HepG2 (cell line): ENCODE data around the gene SH3PXD2A. TPM values are rescaled to one million over a fixed set of nuclear protein-coding genes. Genes with fewer than 3 reads are reported as not detected.

Experiments used
- ATAC-seq: fragments of 200-7000 bp; cut with Tn5 transposase; 3 replicates; pipeline ENCODE4 v1.9.1; 2020; ENCODE audit warnings: mild to moderate bottlenecking, moderate library complexity
- BruUV-seq: library from RNA; stranded (reverse); fragments of 400-500 nt; replicated peaks from 2 replicates; lab custom pipeline; 2021; lab: Mats Ljungman, UMichigan
- CTCF ChIA-PET: fragments of 300-600 bp; formaldehyde crosslinking; extraction: SDS; loops from one replicate; lab custom pipeline; 2021; ENCODE audit warnings: low total read pairs, inconsistent platforms, low intra/inter-chr PET ratio; lab: Yijun Ruan, JAX
- POLR2A ChIA-PET: fragments of 350-600 bp; sonication (Branson Sonifier 250); formaldehyde crosslinking; loops from one replicate; lab custom pipeline; 2020; ENCODE audit warnings: antibody characterized with exemption, inconsistent platforms; lab: Yijun Ruan, JAX
- DNase-seq: peaks from one replicate; pipeline ENCODE4 v3.0.0-alpha.2; 2015; ENCODE audit warnings: low spot score
- FAIRE-seq: peaks from 3 replicates; lab custom pipeline; 2011; peaks lifted over from hg19 to GRCh38; lab: Jason Lieb, UNC
- H2AFZ ChIP-seq: one replicate; pipeline ENCODE4 v1.6.1; 2011; ENCODE audit warnings: low read length, inconsistent platforms
- H3K27ac ChIP-seq: fragments of 300-600 bp; 3 replicates; pipeline ENCODE4 v1.8.0; 2011; ENCODE audit warnings: mixed run types, mild to moderate bottlenecking, mixed read lengths, low read length, inconsistent platforms; ENCODE audit not compliant: insufficient read depth; ENCODE audit errors: extremely low read length
- H3K27me3 ChIP-seq, 2 experiments: fragments of 200-600 bp in 1 of 2; 2 replicates in 1 of 2; 3 replicates in 1 of 2; pipeline versions ENCODE4 v1.6.0 to v1.8.0; 2011; ENCODE audit warnings: low read length in 2 of 2, mild to moderate bottlenecking in 2 of 2, moderate library complexity in 2 of 2, inconsistent platforms in 1 of 2; ENCODE audit not compliant: insufficient read depth in 2 of 2, control insufficient read depth in 1 of 2
- H3K36me3 ChIP-seq, 2 experiments: fragments of 200-600 bp in 1 of 2; replicated peaks in 1 of 2; 2 replicates in 1 of 2; 3 replicates in 1 of 2; pipeline versions ENCODE4 v1.5.1 to v1.8.0; 2011; ENCODE audit warnings: low read length in 2 of 2, inconsistent platforms in 1 of 2; ENCODE audit not compliant: insufficient read depth in 2 of 2, control insufficient read depth in 1 of 2
- H3K4me1 ChIP-seq: 2 replicates; pipeline ENCODE4 v1.5.1; 2012; ENCODE audit warnings: low read length, inconsistent platforms; ENCODE audit not compliant: insufficient read depth
- H3K4me2 ChIP-seq: 2 replicates; pipeline ENCODE4 v1.6.0; 2011; ENCODE audit warnings: low read depth, low read length, inconsistent platforms
- H3K4me3 ChIP-seq, 3 experiments: fragments of 200-600 bp in 1 of 3; sonication (generic), shearing (Covaris generic) in 1 of 3; replicated peaks in 1 of 3; 2 replicates each; pipeline ENCODE4 v1.5.1; 2011 to 2016; ENCODE audit warnings: low read length in 3 of 3, inconsistent platforms in 2 of 3, low read depth in 2 of 3, mild to moderate bottlenecking in 2 of 3, control low read depth in 1 of 3, mixed read lengths in 1 of 3; ENCODE audit not compliant: insufficient read depth in 1 of 3
- H3K79me2 ChIP-seq: one replicate; pipeline ENCODE4 v1.6.1; 2011; ENCODE audit warnings: low read length, inconsistent platforms; ENCODE audit not compliant: insufficient read depth
- H3K9ac ChIP-seq: 2 replicates; pipeline ENCODE4 v1.6.0; 2011; ENCODE audit warnings: mild to moderate bottlenecking, low read depth, low read length, inconsistent platforms; ENCODE audit not compliant: insufficient read depth
- H3K9me3 ChIP-seq: 2 replicates; pipeline ENCODE4 v1.5.1; 2012; ENCODE audit warnings: mild to moderate bottlenecking, low read length
- H4K20me1 ChIP-seq: 2 replicates; pipeline ENCODE4 v1.6.0; 2011; ENCODE audit warnings: inconsistent platforms, mild to moderate bottlenecking, low read length, moderate library complexity; ENCODE audit not compliant: insufficient read depth
- CTCF ChIP-seq: sonication (generic); formaldehyde crosslinking; IDR thresholded peaks from 2 replicates; pipeline ENCODE4 v1.5.0; 2020; ENCODE audit warnings: mild to moderate bottlenecking, missing genetic modification reagents, moderate library complexity
- HINFP ChIP-seq: sonication (generic); formaldehyde crosslinking; IDR thresholded peaks from 2 replicates; pipeline ENCODE4 v1.4.0; 2020; ENCODE audit warnings: low read depth, mild to moderate bottlenecking, missing genetic modification reagents
- PAF1 ChIP-seq: IDR thresholded peaks from 2 replicates; pipeline ENCODE4 v1.6.1; 2016; ENCODE audit warnings: missing genetic modification reagents, missing compliant biosample characterization
- SALL1 ChIP-seq: sonication (generic); formaldehyde crosslinking; IDR thresholded peaks from 2 replicates; pipeline ENCODE4 v1.8.0; 2022; ENCODE audit warnings: mild to moderate bottlenecking, missing genetic modification reagents
- STAT5B ChIP-seq: sonication (generic); formaldehyde crosslinking; IDR thresholded peaks from 2 replicates; pipeline ENCODE4 v1.4.0; 2020; ENCODE audit warnings: missing genetic modification reagents
- ZNF570 ChIP-seq: sonication (generic); formaldehyde crosslinking; IDR thresholded peaks from 2 replicates; pipeline ENCODE4 v1.4.0; 2020; ENCODE audit warnings: mild to moderate bottlenecking, missing genetic modification reagents, borderline replicate concordance
- ZNF775 ChIP-seq: sonication (generic); formaldehyde crosslinking; IDR thresholded peaks from 2 replicates; pipeline ENCODE4 v1.4.0; 2020; ENCODE audit warnings: missing genetic modification reagents, mild to moderate bottlenecking, moderate library complexity, borderline replicate concordance
- WGBS: methylation state at CpG from one replicate; pipeline ENCODE4 v1.1.6; 2017; ENCODE audit warnings: low lambda C conversion rate; 5-methylcytosine and 5-hydroxymethylcytosine counted together
- in situ Hi-C: cut with HindIII; loops from 2 replicates; pipeline ENCODE4 v1.10.0; 2017; ENCODE audit warnings: low pct_unique_long_range_greater_than_20kb; ENCODE audit not compliant: extremely low pct_ligation_motif_present
- intact Hi-C: fragments of 100-400 bp; cut with micrococcal nuclease; formaldehyde crosslinking; loops from one replicate; pipeline ENCODE4 v1.10.0; 2022; ENCODE audit not compliant: unreplicated experiment
- polyA plus RNA-seq, 8 experiments: library from polyadenylated mRNA; depleted of rRNA in 3 of 8; stranded (reverse) in 7 of 8; unstranded in 1 of 8; fragments of >200 nt; fragmentation: Illumina TruSeq in 4 of 8; extraction: Trizol in 4 of 8; gene quantifications; 2 replicates each; pipeline versions ENCODE4 v1.2.1 to v1.2.3, GENCODE V29; 2011 to 2016; ENCODE audit warnings: low read depth in 4 of 8, missing spikeins in 1 of 8, mixed read lengths in 1 of 8; ENCODE audit not compliant: insufficient read depth in 1 of 8
- total RNA-seq, 5 experiments: library from RNA; depleted of rRNA; stranded (reverse); fragments of >200 nt; fragmentation: Illumina TruSeq; extraction: Trizol; gene quantifications; 2 replicates each; pipeline ENCODE4 v1.2.3, GENCODE V29; 2016; ENCODE audit warnings: low read depth in 1 of 5
- TF ChIP-seq, protein P1 (sequence below): IDR thresholded peaks from 2 replicates; pipeline ENCODE4 v1.4.0; 2020; ENCODE audit warnings: mild to moderate bottlenecking, missing genetic modification reagents
- TF ChIP-seq, protein P2 (sequence below): sonication (generic); formaldehyde crosslinking; IDR thresholded peaks from 2 replicates; pipeline ENCODE4 v1.8.0; 2022; ENCODE audit warnings: mild to moderate bottlenecking, missing genetic modification reagents, moderate library complexity
- TF ChIP-seq, protein P3 (sequence below): IDR thresholded peaks from 2 replicates; pipeline ENCODE4 v1.6.1; 2016; ENCODE audit warnings: low read depth, borderline replicate concordance

SH3PXD2A gene
- total and polyA plus RNA-seq, 2 of the 13 experiments (the other 11 are each of a cell fraction or from before 2014, with no cell fraction given), result 11.1 to 11.3 TPM

- TF ChIP-seq, protein P1, sequence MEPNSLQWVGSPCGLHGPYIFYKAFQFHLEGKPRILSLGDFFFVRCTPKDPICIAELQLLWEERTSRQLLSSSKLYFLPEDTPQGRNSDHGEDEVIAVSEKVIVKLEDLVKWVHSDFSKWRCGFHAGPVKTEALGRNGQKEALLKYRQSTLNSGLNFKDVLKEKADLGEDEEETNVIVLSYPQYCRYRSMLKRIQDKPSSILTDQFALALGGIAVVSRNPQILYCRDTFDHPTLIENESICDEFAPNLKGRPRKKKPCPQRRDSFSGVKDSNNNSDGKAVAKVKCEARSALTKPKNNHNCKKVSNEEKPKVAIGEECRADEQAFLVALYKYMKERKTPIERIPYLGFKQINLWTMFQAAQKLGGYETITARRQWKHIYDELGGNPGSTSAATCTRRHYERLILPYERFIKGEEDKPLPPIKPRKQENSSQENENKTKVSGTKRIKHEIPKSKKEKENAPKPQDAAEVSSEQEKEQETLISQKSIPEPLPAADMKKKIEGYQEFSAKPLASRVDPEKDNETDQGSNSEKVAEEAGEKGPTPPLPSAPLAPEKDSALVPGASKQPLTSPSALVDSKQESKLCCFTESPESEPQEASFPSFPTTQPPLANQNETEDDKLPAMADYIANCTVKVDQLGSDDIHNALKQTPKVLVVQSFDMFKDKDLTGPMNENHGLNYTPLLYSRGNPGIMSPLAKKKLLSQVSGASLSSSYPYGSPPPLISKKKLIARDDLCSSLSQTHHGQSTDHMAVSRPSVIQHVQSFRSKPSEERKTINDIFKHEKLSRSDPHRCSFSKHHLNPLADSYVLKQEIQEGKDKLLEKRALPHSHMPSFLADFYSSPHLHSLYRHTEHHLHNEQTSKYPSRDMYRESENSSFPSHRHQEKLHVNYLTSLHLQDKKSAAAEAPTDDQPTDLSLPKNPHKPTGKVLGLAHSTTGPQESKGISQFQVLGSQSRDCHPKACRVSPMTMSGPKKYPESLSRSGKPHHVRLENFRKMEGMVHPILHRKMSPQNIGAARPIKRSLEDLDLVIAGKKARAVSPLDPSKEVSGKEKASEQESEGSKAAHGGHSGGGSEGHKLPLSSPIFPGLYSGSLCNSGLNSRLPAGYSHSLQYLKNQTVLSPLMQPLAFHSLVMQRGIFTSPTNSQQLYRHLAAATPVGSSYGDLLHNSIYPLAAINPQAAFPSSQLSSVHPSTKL, result no peak
- TF ChIP-seq ZNF775, result no peak
These were observed 262.3 kb downstream of the SH3PXD2A start (continued) for GRCh38 chr10:103593022-103593570.

- no TSS peak for BruUV-seq
- Histone ChIP-seq H3K9ac (no peak overlapping the region), H3K4me3 (no peak overlapping the region), H3K9me3 (no peaks in the 10 kb centered on the region; the same call in 1 of the 2 replicates), H3K36me3 (no peaks in the 10 kb centered on the region), H4K20me1 (0 out of 2 replicates have a peak, but pooled peaks cover 3% of the 10 kb centered on the region), H3K79me2 (no peaks in the 10 kb centered on the region), H3K27me3 (peaks cover 2 to 6% of the 10 kb centered on the region in 2 experiments; a peak in 1 of 5 replicates), H3K4me1 (peaks cover 9% of the 10 kb centered on the region), H3K4me2 (no peak overlapping the region), H2AFZ (no peak overlapping the region), H3K27ac (no peak overlapping the region)
- DNase-seq (peak; percentile 30), ATAC-seq (peak; percentile 72), FAIRE-seq (peak; percentile 57)
- WGBS, result 87% methylated on average over 3 of the region's 15 CpGs
- ChIA-PET CTCF (interaction anchor here (1.1 kb wide), 2 partner anchors 111 to 176 kb away, joined by 3 to 5 read pairs; no protein-coding TSS in a partner anchor), POLR2A (no interaction called here)
- intact Hi-C loops (loop anchor here (10.0 kb wide), 1 partner anchor 108 kb away; no protein-coding TSS in a partner anchor), in situ Hi-C loops (no loop called here)
- peak; percentile 28; the same call in 1 of the 2 replicates for TF ChIP-seq SALL1
- TF ChIP-seq STAT5B, result no peak
- TF ChIP-seq, protein P2, sequence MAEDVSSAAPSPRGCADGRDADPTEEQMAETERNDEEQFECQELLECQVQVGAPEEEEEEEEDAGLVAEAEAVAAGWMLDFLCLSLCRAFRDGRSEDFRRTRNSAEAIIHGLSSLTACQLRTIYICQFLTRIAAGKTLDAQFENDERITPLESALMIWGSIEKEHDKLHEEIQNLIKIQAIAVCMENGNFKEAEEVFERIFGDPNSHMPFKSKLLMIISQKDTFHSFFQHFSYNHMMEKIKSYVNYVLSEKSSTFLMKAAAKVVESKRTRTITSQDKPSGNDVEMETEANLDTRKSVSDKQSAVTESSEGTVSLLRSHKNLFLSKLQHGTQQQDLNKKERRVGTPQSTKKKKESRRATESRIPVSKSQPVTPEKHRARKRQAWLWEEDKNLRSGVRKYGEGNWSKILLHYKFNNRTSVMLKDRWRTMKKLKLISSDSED, result no peak
- no peak for TF ChIP-seq HINFP (CRISPR knock-in tag)
- peak; percentile 88 for TF ChIP-seq CTCF (CRISPR knock-in tag)
- TF ChIP-seq, protein P3, sequence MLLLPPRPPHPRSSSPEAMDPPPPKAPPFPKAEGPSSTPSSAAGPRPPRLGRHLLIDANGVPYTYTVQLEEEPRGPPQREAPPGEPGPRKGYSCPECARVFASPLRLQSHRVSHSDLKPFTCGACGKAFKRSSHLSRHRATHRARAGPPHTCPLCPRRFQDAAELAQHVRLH (CRISPR knock-in tag), result 0 out of 2 replicates have a peak, but pooled peaks have one; percentile 30
- TF ChIP-seq ZNF570 (CRISPR knock-in tag), result no peak
- peak; percentile 38; the same call in 1 of the 2 replicates for TF ChIP-seq PAF1
These were observed 263.0 kb downstream of the SH3PXD2A start for GRCh38 chr10:103592186-103593021.
